ENCODE data around the gene POMC.
"Not testable (repeated sequence)": the region's sequence is repeated elsewhere in the genome, so short reads cannot be mapped to it uniquely, and the experiment has no call there.

The POMC gene

DNA sequence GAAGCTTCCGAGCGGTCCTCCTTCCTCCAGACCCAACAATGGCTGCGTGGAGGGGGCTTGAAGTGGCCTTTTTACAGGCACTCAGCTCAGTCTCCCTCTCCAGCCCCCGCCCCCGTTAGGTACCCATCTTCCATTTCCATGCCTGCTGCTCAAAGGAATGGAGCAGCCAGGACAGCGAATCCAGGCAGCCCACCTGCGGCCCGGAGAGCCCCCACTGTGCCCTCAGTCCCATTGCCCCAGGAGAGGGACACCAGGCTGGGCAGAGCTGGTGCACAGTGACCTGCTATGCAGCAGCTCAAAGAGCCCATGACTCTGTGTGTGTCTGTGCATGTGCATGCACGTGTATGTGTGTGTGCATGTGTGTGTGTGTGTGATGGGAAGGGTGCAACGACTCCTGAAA, 10.6 kb upstream of the POMC start:
- in situ Hi-C loops (cut with MboI; ENCODE audit: low pct_unique_long_range_greater_than_20kb, low sequenced_read_pairs) = no loop called here
- DNase-seq = no peak

DNA sequence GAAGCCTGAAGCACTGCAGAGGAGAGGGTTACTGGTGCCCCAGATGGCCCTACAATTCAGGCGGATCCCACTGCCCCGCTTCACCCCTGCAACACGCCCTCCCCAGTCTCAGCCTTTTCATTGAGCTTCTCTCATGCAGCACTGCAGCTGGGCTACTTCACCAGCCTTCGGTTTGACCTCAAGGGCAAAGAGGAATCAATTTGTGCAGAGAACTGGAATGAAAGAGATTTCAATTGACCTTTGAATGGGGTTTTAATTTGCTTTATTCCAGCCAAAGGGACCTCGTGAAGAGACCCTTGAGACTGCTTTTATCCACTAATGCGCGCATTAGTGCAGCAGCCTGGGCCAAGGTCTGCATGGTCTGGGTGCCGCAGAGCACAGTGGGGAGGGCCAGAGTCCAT, 8.8 kb upstream of the POMC start:
- no peak for DNase-seq
- in situ Hi-C loops (cut with MboI; ENCODE audit: low pct_unique_long_range_greater_than_20kb, low sequenced_read_pairs) = no loop called here

DNA sequence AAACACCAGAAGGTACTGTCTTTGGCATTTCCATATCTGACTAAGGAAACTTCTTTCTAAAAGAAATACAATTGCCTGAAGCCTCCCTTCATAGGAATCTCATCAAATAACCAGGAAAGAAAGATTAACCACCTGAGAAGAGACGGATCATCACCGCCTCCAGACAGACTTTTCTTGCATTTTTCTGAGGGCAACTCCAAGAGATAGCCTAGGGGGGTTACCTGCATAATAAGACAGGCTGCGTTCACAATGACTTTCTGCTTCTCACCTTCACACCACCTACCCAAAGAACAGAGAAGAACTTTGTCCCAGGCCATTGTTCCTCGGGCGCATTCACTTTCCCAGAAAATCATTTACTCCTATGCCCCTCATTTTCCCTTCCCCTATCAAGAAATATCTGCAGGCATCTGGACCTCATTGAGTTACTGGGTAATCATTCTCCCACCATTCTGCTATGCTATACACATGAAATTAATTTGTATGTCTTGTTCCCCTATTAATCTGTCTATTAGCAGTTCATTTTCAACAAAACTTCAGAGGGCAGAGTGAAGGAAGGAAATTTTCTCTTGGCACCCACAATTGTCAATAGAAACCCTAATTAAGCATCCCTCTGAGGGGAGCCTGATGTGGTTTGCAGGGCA, 8.3 kb upstream of the POMC start:
- no peak for DNase-seq
- in situ Hi-C loops (cut with MboI; ENCODE audit: low pct_unique_long_range_greater_than_20kb, low sequenced_read_pairs) = no loop called here

DNA sequence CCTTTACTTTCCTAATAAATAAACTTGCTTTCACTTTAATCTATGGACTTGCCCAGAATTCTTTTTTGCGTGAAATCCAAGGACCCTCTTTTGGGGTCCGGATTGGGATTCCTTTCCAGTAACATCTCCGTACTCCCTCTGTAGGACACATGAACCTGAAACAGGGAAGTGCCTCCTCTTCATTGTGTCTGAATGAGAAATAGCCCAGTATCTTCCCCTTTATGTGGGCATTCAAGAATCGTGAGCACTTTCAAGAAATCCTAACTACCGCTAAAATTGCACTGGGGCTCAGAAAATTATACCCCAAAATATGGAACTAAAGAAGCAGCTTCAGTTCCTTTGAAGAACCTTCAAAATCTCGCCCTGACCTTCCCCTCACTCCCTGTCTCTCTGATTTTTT, 7.8 kb upstream of the POMC start:
- DNase-seq = no peak
- in situ Hi-C loops (cut with MboI; ENCODE audit: low pct_unique_long_range_greater_than_20kb, low sequenced_read_pairs) = no loop called here

DNA sequence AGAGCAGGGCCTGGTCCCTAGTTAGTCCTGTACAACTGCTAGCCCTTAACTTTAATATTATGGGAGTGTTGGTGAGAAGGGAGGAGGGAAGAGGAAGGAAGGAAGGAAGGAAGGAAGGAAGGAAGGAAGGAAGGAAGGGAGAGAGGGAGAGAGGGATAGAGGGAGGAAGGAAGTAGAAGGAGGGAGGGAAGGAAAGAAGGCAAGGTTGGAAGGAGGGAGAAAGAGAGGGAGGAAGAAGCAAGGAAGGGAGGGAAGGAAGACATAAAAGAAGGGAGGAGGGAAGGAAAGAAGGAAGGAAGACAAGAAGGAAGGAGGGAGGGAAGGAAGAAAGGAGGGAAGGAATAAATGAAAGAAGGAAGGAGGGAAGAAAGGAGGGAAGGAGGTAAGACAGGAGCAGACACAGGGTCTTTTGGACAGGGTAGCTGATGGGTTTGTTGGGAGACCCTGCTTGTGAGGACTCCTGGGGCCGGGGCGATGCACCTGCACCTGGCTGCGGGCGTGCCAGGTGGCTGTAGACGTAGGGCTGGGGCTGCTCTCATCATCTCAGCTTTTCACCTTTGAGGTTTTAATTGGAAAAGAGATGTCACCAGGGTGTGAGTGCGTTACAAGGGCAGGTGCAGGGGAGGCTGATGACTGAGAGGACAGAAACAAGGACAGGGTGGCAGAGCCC, 5.9 kb upstream of the POMC start:
- DNase-seq = no peak
- in situ Hi-C loops (cut with MboI; ENCODE audit: low pct_unique_long_range_greater_than_20kb, low sequenced_read_pairs) = no loop called here

DNA sequence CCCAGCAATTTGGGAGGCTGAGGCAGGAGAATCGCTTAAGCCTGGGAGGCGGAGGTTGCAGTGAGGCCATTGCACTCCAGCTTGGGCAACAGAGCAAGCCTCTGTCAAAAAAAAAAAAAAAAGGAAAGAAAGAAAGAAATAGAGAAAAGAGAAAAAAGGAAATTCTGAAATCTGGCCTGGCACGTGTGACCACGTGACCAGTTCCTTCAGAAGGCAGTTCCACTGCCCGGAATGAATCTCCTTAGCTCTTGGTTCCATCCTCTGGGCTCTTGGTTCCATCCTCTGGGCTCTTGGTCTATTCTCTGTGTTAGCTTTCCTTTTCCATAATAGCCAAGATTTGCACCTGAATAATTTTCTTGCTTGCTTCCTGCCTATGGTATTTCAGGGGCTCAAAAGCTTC, 5.3 kb upstream of the POMC start:
- in situ Hi-C loops (cut with MboI; ENCODE audit: low pct_unique_long_range_greater_than_20kb, low sequenced_read_pairs) = no loop called here
- no peak for DNase-seq

- no peak for DNase-seq
- in situ Hi-C loops (cut with MboI; ENCODE audit: low pct_unique_long_range_greater_than_20kb, low sequenced_read_pairs) = no loop called here
These were observed 2.5 kb upstream of the POMC start for GRCh38 chr2:25170888-25171287.

GRCh38 chr2:25169073-25169470, 692 bp upstream of the POMC start:
- no peak for DNase-seq
- in situ Hi-C loops (cut with MboI; ENCODE audit: low pct_unique_long_range_greater_than_20kb, low sequenced_read_pairs) = no loop called here

DNA sequence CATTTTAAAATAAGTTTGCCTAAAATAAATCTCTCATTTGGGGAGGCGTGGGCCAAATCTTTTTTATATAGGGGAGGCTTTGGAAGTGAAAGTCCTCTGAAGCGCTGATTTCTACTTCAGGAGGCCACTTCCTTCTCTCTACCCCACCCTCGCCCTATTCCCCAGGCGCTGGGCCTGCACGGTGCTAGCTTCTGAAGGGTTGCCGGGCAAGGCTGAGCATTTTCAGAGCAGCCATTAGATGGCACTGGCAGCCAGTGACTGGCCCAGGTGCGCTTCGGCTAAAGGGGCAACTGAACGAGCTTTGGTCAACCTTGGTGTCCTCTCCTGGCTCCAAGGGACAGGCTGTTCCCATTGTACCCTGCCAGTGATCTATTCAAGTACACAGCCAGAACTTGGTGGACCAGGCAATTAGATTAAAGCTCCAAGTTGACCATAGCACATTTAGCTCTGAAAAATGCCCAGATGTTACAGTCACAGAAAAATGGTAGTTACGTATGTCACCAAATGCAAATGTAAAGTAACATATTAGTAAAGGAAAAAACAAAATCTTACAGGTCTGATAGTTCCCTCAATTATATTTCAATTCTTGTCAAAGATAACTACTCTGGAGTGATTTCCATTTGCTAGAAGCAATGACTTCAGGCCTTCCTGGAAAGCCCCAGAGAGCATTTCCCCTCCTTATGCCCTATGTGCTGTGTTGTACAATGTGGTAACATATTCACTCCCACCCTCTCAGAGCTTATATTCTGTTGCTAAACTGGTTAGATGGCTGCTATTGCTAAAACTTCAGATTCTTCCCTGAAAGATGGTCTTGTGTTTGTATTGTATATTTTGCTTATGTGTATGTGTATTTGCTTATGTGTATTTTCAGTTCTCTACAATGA, 2.1 kb downstream of the POMC start:
- in situ Hi-C loops (cut with MboI; ENCODE audit: low pct_unique_long_range_greater_than_20kb, low sequenced_read_pairs) = no loop called here
- DNase-seq = peak; percentile 52

GRCh38 chr2:25164561-25164960, 3.8 kb downstream of the POMC start:
- in situ Hi-C loops (cut with MboI; ENCODE audit: low pct_unique_long_range_greater_than_20kb, low sequenced_read_pairs) = no loop called here
- no peak for DNase-seq

GRCh38 chr2:25162061-25162460, 6.3 kb downstream of the POMC start:
- in situ Hi-C loops (cut with MboI; ENCODE audit: low pct_unique_long_range_greater_than_20kb, low sequenced_read_pairs); DNase-seq: not testable (repeated sequence)

- in situ Hi-C loops (cut with MboI; ENCODE audit: low pct_unique_long_range_greater_than_20kb, low sequenced_read_pairs) = no loop called here
- DNase-seq = no peak
These were observed 7.2 kb downstream of the POMC start for GRCh38 chr2:25161055-25161781.

DNA sequence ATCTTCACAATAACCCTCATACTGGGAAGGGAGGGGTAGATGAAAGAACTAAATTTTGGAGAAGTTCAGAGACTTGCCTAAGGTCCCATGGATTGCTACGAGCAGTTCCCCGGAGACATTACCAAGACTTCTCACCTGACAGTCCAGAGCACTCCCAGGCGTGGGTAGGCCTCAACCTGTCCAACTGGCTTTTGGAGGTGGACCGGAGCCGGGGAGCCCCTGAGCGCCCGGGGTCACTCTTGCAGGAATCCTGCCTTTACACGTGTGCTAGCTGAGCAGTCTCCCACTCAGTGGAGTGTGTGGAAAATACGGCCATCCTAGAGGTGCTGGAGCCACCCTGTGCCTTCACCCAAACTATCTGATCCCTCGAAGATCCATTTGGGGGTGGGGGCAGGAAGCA, 8.0 kb downstream of the POMC start:
- in situ Hi-C loops (cut with MboI; ENCODE audit: low pct_unique_long_range_greater_than_20kb, low sequenced_read_pairs) = no loop called here
- no peak for DNase-seq

DNA sequence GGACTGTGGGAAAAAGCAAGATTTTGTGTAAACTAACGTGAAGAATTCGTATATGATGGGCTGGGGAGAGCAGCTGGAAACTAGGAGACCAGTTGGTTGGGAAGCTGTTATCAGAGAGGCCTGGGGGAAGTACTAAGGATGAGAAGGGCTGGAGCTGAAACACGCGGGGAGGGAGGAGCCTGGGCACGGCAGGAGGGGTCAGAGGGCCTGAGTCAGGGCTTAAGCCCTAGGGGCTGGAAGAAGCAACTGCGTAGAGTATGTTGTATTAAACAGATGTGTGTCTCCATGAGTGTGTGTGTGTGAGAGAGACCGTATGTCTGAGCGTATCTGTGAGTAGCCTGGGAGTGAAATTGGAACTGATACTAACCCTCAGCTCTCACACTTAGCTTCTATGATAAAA, 8.4 kb downstream of the POMC start:
- in situ Hi-C loops (cut with MboI; ENCODE audit: low pct_unique_long_range_greater_than_20kb, low sequenced_read_pairs) = no loop called here
- DNase-seq = no peak

DNA sequence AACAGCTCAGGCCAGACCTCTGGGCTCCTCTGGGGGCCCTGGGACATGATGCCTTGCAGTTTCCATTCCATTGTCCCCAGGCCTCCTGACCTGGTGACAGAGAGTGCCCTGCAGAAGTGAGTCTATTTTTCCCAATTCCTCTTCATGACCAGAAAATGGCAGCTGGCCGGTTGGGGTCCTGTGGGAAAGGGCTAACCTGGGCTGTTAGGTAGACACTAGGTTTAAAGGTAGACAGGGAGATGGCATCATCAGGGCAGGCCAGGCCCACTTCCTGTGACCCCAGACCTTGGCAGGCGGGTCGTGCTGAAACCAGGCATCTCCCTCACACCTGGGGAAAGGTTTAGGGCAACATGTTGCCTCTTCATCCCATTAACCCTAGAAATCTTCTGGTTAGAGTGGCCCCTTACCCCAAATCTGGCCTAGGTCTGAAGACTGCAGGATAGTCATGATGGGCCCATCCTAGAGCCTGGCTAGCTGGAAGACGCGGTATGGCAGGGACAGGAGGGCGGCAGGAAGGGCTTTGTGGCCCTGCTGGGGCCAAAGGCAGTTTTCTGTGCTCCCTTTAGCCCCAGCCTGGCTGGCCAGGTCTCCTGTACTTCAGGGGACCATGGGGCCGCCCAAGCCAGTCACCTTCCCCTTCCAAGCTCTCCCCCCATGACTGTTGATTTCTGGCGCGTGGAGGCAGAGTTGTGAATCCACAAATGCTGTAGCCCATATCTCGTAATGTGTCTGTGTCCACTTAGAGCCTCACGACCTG, 10.1 kb downstream of the POMC start:
- no peak for DNase-seq
- in situ Hi-C loops (cut with MboI; ENCODE audit: low pct_unique_long_range_greater_than_20kb, low sequenced_read_pairs) = no loop called here

DNA sequence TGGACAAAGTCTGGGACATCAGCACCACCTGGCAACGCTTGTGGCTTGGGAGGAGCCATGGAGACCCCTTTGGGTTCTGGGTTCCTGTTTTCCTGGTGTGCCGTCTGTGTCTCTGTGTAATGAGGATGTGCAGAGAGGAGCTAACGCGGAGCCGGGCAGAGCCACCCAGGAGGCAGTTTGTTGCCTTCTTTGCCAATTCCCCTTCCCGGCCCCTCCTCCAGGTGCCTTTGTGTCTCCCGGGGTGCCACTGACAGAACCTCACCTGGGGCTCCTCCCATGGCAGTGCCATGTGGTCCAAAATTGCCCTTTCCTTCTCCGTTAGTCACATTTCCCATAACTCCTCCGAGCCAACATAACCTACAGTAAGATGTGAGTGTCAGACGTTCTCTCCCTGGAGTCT, 13.0 kb downstream of the POMC start:
- no peak for DNase-seq
- in situ Hi-C loops (cut with MboI; ENCODE audit: low pct_unique_long_range_greater_than_20kb, low sequenced_read_pairs) = no loop called here

DNA sequence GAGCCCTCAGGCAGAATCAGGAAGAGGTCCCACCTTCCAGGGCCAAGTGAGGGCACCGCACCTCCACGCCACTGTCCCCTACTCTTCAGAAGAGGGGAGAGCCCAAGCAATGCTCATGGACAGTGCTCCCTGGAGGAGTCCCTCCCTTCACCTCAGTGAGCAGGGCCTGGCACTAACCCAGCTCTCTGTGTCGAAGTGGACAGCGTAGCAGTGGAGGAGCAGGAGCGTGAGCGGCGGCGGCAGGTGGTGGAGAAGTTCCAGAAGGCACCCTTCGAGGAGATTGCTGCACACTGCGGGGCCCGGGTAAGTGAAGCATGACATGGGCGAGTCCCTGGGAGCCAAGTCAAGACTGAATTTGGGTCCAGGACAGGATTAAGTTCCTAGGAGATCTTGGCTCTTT, 16.7 kb downstream of the POMC start:
- DNase-seq = no peak
- in situ Hi-C loops (cut with MboI; ENCODE audit: low pct_unique_long_range_greater_than_20kb, low sequenced_read_pairs) = no loop called here

DNA sequence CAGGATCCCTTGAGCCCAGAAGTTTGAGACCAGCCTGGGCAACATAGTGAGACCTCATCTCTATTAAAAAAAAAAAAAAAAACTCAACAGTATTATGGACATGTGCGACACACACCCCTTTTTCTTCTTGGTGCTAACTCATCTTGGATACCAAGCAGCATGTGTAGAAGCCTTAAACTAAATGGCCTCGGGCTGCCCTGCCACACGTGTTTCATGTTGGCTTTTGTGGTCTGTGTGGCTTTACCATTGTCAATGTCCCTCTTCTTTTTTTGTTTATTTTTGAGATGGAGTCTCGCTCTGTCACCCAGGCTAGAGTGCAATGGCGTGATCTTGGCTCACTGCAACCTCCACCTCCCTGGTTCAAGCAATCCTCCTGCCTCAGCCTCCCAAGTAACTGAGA, 17.4 kb downstream of the POMC start:
- DNase-seq; in situ Hi-C loops (cut with MboI; ENCODE audit: low pct_unique_long_range_greater_than_20kb, low sequenced_read_pairs): not testable (repeated sequence)

GRCh38 chr2:25149646-25150045, 18.7 kb downstream of the POMC start:
- no peak for DNase-seq
- in situ Hi-C loops (cut with MboI; ENCODE audit: low pct_unique_long_range_greater_than_20kb, low sequenced_read_pairs) = no loop called here

All from KBM-7 (cell line).